SK-N-DZ (cell line): ENCODE data around the gene METTL2B.
"Not testable (repeated sequence)": the region's sequence is repeated elsewhere in the genome, so short reads cannot be mapped to it uniquely, and the experiment has no call there.

ENCODE experiments used
- DNase-seq: peaks from one replicate; pipeline ENCODE4 v3.0.0-alpha.2; 2015; ENCODE audit warnings: low spot score

The METTL2B gene

DNA sequence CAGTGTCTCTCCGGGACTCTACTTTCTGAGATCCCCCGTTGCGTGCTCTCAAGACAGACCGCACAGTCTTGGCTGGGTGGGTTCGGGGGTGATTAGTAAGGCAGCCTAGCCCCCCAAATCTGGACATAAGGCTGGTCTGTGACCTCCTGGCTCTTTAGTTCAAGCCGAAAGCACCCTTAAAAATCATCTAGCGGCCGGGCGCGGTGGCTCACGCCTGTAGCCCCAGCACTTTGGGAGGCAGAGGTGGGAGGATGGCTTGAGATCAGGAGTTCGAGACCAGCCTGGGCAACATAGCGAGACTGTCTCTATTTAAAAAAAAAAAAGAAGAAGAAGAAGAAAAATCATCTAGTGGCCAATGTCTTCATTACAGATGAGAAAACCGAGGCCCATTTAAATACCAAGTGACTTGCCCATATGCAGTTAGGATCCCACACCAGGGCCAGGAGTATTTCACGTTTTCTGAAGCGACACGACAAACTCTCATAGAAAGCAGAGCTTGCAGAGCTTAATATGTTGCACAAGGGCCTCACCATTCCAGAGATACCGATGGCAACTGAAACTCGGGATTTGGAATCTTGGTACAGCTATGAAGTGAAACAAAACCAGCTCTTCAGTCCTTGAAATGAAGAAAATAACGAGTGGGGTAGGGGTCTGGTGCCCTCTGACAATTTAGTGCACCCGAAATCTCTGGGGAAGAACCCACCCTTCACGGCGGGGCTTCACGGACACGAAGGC is 21.6 kb upstream of the METTL2B start:
- no peak for DNase-seq

DNA sequence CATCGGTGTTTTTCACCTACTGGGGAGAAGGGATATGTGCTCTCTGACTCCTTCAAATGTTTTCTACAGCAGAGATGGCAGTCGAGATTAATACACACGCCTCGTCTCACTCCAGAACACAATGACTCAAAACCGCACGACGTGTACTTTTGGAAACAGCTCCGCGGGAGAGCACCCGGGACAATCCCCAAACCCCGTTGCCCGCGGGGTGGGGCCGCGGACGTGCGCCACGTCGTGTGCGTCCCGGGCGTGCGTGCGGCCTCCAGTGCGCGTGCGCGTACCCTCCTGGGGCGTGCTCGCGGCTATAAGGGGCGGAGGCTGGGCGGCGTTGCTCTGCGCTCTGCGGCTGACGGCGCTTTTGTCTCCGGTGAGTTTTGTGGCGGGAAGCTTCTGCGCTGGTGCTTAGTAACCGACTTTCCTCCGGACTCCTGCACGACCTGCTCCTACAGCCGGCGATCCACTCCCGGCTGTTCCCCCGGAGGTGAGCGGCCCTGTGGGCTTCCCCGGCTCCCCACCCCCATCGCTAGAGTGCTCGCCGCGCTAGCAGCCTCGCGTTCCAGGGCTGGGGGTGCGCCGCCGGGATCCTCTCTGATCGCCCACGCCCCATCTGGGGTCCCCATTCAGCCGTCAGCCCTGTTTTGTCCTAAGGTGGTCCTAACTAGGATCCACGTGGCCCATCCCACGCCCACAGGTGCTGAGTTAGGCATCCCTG is 20.8 kb upstream of the METTL2B start, which contains the start of gene HILPDA:
HILPDA (plus strand) TSS at position 336 of the 712 bp plus-strand sequence. CDS start 1,391 bp downstream, outside the sequence.
- DNase-seq: peak; percentile 91

- no peak for DNase-seq
These were observed 20.3 kb upstream of the METTL2B start for GRCh38 chr7:128456255-128456725.

DNA sequence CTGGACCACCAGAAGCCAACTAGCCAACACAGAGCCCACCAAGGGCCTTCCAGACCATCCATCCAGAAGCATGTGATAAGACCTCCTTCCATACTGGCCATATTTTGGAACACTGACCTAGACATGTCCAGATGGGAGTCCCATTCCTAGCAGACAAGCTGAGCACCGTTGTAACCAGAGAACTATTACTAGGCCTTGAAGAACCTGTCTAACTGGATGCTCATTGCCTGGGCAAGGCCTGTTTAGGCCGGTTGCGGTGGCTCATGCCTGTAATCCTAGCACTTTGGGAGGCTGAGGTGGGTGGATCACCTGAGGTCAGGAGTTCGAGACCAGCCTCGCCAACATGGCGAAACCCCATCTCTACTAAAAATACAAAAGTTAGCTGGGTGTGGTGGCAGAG is 19.2 kb upstream of the METTL2B start:
- DNase-seq: not testable (repeated sequence)

DNA sequence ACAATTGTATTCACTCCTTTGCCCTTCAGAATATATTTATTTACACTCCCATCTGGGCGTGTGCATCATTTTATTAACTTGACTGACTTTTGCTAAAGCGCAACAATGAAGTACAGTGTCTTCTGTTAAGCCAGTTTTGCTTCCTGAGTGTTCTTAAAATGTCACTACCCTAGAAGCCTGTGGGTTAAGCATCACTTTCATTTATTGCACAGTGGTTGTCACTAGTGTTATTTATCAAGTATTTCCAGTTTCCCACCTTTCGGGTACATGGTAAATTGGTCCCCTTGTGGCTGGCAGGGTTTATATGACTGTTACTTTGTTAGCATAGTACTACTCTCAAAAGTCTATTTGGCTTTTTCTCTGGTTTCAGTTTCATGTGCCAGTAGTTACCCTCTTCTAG is 17.6 kb upstream of the METTL2B start:
- DNase-seq: no peak

GRCh38 chr7:128459394-128459878 is 17.1 kb upstream of the METTL2B start:
- peak; percentile 76 for DNase-seq

DNA sequence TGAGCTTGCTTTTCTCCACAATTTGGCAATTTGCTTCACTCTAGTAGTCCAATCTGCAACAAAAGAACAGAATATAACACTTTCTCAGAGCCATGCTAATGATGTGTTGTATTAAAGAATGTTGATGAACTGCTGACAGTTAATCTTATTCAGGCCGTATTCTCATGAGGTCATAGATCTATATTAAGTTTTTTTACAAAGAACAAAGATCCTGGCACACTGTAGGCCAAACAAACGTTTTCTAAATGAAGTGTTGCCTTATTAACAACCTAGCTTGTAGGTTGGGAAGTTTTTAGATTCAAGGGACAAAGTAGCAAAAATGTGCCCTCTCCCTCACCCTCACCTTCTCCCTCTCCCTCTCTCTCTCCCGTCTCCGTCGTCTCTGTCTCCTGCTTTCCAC is 14.1 kb upstream of the METTL2B start:
- no peak for DNase-seq

DNA sequence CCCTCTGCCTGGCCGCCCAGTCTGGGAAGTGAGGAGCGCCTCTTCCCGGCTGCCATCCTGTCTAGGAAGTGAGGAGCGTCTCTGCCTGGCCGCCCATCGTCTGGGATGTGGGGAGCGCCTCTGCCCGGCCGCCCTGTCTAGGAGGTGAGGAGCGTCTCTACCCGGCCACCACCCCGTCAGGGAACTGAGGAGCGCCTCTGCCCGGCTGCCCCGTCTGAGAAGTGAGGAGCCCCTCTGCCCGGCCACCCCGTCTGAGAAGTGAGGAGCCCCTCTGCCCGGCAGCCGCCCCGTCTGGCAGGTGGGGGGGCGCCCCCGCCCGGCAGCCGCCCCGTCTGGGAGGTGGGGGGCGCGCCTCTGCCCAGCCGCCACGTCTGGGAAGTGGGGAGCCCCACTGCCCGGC is 13.2 kb upstream of the METTL2B start:
- DNase-seq: not testable (repeated sequence)

GRCh38 chr7:128463933-128464332 is 12.6 kb upstream of the METTL2B start:
- not testable (repeated sequence) for DNase-seq

- not testable (repeated sequence) for DNase-seq
These were observed 9.7 kb upstream of the METTL2B start for GRCh38 chr7:128466871-128467270.

DNA sequence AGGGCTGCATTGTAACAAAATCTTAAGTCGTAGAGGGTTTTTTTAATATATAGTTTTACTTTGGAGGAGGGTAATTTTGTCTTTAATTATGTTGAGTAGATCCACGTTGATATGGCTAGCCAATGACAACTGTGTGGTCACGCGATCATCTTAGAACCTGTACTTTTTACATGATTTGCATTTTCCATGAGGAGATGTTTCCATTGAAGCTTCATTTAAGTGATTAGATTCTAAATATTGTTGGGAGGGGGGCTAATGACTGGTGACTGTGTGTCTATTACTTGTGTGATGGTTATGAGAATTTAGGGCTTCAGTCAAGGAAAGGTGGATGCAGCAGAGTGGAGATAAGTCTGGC is 765 bp downstream of the METTL2B start:
- not testable (repeated sequence) for DNase-seq

- DNase-seq: not testable (repeated sequence)
These were observed 2.5 kb downstream of the METTL2B start for GRCh38 chr7:128479082-128479481.

DNA sequence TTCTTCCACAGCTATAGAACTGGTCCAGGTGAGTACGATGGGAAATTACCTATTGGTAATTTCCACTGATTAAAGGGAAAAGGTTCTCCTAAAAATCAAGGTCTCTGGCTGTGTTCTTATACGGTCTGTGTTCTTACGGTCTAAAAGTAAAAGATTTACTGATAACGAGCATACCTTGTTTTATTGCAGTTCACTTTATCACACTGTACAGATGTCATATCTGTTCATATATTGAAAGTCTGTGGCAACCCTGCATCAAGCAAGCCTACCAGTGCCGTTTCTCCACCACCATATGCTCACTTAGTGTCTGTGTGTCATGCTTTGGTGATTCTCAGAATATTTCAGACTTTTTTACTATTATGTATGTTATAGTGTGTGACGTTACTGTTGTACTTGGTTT is 11.6 kb downstream of the METTL2B start:
- DNase-seq: not testable (repeated sequence)

DNA sequence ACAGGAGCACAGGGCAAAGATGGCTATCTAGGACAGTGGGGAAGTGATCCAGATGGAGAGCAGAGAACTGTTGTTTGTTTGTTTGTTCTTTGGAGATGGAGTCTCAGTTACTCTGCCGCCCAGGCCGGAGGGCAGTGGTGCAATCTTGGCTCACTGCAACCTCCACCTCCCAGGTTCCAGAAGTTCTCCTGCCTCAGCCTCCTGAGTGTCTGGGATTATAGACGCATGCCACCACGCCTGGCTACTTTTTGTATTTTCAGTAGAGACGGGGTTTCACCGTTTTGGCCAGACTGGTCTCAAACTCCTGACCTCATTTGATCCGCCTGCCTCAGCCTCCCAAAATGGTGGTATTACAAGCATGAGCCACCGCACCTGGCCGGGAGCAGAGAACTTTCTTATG is 20.9 kb downstream of the METTL2B start:
- DNase-seq: no peak

- not testable (repeated sequence) for DNase-seq
These were observed 28.9 kb downstream of the METTL2B start for GRCh38 chr7:128505416-128505815.

GRCh38 chr7:128506819-128507218 is 30.3 kb downstream of the METTL2B start:
- DNase-seq: not testable (repeated sequence)

- DNase-seq: not testable (repeated sequence)
These were observed 30.9 kb downstream of the METTL2B start for GRCh38 chr7:128507321-128507993.

GRCh38 chr7:128511692-128512091 is 35.1 kb downstream of the METTL2B start:
- not testable (repeated sequence) for DNase-seq

GRCh38 chr7:128515232-128515631 is 38.7 kb downstream of the METTL2B start:
- not testable (repeated sequence) for DNase-seq

DNA sequence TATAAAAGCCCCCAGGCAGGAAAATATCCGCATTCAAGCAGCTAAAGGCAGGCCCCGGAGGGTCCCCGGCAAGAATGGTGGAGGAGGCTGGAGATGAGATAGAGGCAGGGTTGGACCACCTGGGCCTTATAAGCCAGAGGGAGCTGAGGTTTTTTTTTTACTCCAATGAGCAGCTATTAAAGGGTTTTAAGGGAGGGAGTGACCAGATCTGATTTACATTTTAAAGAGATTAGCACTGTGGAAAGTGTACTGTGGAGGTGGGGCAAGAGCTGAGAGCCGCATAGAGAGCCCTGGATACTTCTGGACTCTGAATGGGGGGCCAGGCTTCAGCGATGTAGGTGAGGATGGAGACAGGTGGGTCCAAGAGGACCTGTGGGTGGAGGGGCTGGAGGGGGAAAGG is 40.5 kb downstream of the METTL2B start:
- DNase-seq: not testable (repeated sequence)

GRCh38 chr7:128523226-128523931 is 46.8 kb downstream of the METTL2B start:
- DNase-seq: peak; percentile 37
